NCI-H2081 (cell line): ENCODE measurements around the gene CRABP2.
A peak's percentile ranks its signal among the peaks of the same experiment; 100 is the strongest.

Source experiments
- DNase-seq, 2 experiments: peaks; one replicate each; lab custom pipeline; 2025; lab: John Stamatoyannopoulos, UW

CRABP2 gene

GRCh38 chr1:156668801-156669637 lies 36.4 kb downstream of the CRABP2 start:
- DNase-seq = no peak

- DNase-seq = no peak
Measured at GRCh38 chr1:156667968-156668709, 37.2 kb downstream of the CRABP2 start.

GRCh38 chr1:156667610-156667967 lies 37.8 kb downstream of the CRABP2 start:
- DNase-seq = no peak

GRCh38 chr1:156666862-156667609 lies 38.3 kb downstream of the CRABP2 start:
- DNase-seq = no peak

- DNase-seq = no peak
Measured at GRCh38 chr1:156665539-156665938, 39.8 kb downstream of the CRABP2 start.

GRCh38 chr1:156664767-156665411 lies 40.5 kb downstream of the CRABP2 start:
- DNase-seq = no peak

- DNase-seq = no peak
Measured at GRCh38 chr1:156664046-156664766, 41.2 kb downstream of the CRABP2 start.

GRCh38 chr1:156663178-156663577 lies 42.2 kb downstream of the CRABP2 start:
- DNase-seq = no peak

GRCh38 chr1:156662800-156663055 lies 42.7 kb downstream of the CRABP2 start:
- no peak for DNase-seq

- no peak for DNase-seq
Measured at GRCh38 chr1:156662005-156662799, 43.2 kb downstream of the CRABP2 start.

GRCh38 chr1:156660752-156661112 lies 44.7 kb downstream of the CRABP2 start:
- no peak for DNase-seq

GRCh38 chr1:156659988-156660751 lies 45.2 kb downstream of the CRABP2 start:
- DNase-seq = peak; percentile 96 to 98

- DNase-seq = no peak
Measured at GRCh38 chr1:156659661-156659987, 45.8 kb downstream of the CRABP2 start.

- DNase-seq = no peak
Measured at GRCh38 chr1:156658945-156659574, 46.3 kb downstream of the CRABP2 start.

GRCh38 chr1:156658496-156658895 lies 46.9 kb downstream of the CRABP2 start:
- no peak for DNase-seq

GRCh38 chr1:156657741-156658319 lies 47.6 kb downstream of the CRABP2 start:
- no peak for DNase-seq

- DNase-seq = peak; percentile 61 to 68
Measured at GRCh38 chr1:156656806-156657740, 48.3 kb downstream of the CRABP2 start.

- no peak for DNase-seq
Measured at GRCh38 chr1:156655904-156656516, 49.4 kb downstream of the CRABP2 start.
